ENCODE measurements around the gene PRKN.

PRKN gene

DNA sequence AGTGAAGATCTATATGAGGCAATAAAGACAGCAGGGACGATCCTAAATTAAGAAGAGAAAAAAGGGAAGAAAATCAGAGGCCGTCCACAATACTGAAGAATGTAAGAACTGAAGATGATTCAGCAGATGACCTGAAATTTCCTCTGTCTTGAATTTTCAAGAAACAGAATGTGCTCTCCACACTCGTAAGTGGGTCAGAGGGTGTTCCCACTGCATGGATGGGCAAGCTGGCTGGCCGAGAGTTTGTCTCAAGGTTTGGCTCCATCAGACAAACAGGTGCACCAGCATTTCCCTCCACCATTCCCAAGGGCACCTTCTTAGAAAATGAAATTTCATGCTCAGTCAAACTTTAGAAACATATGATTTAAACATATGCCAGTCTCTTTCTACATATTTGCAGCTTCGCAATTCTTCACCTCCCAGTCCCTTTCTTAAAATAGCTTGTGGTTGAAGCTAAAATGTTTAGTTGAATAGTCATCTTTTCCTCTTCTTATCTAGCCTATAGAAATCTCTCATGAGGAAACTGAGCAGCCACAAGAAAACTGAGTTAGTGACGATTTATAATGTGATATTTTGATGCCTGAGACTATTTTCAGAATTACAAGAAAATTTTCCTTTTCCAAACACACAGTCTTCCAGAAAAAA, 576.4 kb downstream of the PRKN start:
- H3K9me3 ChIP-seq (ENCODE audit: control insufficient read depth, insufficient read depth, low read depth, low read length), result no peaks in the 10 kb centered on the region
- TF ChIP-seq, protein P1, sequence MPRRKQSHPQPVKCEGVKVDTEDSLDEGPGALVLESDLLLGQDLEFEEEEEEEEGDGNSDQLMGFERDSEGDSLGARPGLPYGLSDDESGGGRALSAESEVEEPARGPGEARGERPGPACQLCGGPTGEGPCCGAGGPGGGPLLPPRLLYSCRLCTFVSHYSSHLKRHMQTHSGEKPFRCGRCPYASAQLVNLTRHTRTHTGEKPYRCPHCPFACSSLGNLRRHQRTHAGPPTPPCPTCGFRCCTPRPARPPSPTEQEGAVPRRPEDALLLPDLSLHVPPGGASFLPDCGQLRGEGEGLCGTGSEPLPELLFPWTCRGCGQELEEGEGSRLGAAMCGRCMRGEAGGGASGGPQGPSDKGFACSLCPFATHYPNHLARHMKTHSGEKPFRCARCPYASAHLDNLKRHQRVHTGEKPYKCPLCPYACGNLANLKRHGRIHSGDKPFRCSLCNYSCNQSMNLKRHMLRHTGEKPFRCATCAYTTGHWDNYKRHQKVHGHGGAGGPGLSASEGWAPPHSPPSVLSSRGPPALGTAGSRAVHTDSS (tag by site-specific recombination; IDR thresholded peaks at IDR 0.05), result no peak
- TF ChIP-seq ZNF624 (tag by site-specific recombination; IDR thresholded peaks at IDR 0.05) (no peak), ZNF514 (tag by site-specific recombination; IDR thresholded peaks at IDR 0.05) (no peak), ZNF211 (tag by site-specific recombination; IDR thresholded peaks at IDR 0.05; ENCODE audit: low read depth) (no peak), ZNF701 (tag by site-specific recombination; IDR thresholded peaks at IDR 0.05) (no peak), ZNF175 (tag by site-specific recombination; IDR thresholded peaks at IDR 0.05) (no peak), ZNF792 (tag by site-specific recombination; IDR thresholded peaks at IDR 0.05) (no peak), ZNF48 (tag by site-specific recombination; IDR thresholded peaks at IDR 0.05) (no peak), ZNF677 (tag by site-specific recombination; IDR thresholded peaks at IDR 0.05) (no peak), ZFHX2 (tag by site-specific recombination; conservative IDR thresholded peaks at IDR 0.05) (no peak), ZNF571 (tag by site-specific recombination; IDR thresholded peaks at IDR 0.05) (no peak), ZNF596 (tag by site-specific recombination; IDR thresholded peaks at IDR 0.05) (no peak)
- TF ChIP-seq, protein P2, sequence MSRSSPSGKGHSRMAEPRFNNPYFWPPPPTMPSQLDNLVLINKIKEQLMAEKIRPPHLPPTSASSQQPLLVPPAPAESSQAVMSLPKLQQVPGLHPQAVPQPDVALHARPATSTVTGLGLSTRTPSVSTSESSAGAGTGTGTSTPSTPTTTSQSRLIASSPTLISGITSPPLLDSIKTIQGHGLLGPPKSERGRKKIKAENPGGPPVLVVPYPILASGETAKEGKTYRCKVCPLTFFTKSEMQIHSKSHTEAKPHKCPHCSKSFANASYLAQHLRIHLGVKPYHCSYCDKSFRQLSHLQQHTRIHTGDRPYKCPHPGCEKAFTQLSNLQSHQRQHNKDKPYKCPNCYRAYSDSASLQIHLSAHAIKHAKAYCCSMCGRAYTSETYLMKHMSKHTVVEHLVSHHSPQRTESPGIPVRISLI (tag by site-specific recombination; IDR thresholded peaks at IDR 0.05), result no peak
- TF ChIP-seq, protein P3, sequence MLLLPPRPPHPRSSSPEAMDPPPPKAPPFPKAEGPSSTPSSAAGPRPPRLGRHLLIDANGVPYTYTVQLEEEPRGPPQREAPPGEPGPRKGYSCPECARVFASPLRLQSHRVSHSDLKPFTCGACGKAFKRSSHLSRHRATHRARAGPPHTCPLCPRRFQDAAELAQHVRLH (tag by site-specific recombination; IDR thresholded peaks at IDR 0.05), result no peak
- ChIA-PET CTCF (no interaction called here), POLR2A (no interaction called here)
- H3K4me3 ChIP-seq (ENCODE audit: low read depth, low read length), result no peak overlapping the region
- no peak overlapping the region for H3K27ac ChIP-seq (ENCODE audit: extremely low read depth, low read depth, low read length)
- H3K4me1 ChIP-seq (ENCODE audit: control insufficient read depth, insufficient read depth, low read length), result no peaks in the 10 kb centered on the region
- H3K36me3 ChIP-seq (ENCODE audit: control insufficient read depth in 2 of 2, insufficient read depth in 1 of 2, low read length in 2 of 2), result no peaks in the 10 kb centered on the region

DNA sequence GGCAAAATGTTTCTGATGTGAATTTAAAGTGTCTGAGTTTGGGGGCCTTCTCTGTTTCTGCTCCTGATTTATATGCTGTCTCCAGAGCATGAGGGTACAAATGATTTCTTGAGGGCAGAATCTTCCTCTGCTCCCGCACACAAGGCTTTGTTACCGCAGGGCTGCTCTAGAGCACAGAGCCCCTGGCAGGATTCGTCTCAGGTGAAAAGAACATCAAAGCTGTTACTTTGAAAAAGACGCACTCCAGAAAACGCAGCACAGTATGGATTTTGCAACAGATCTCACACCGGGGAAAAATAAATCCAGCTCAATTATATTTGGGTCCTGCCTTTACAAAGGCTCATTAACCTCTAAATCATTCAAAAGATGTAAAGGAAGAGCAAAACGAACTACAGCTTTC, 577.3 kb downstream of the PRKN start:
- H3K36me3 ChIP-seq (ENCODE audit: control insufficient read depth in 2 of 2, insufficient read depth in 1 of 2, low read length in 2 of 2), result no peaks in the 10 kb centered on the region
- no peak overlapping the region for H3K27ac ChIP-seq (ENCODE audit: extremely low read depth, low read depth, low read length)
- H3K9me3 ChIP-seq (ENCODE audit: control insufficient read depth, insufficient read depth, low read depth, low read length), result no peaks in the 10 kb centered on the region
- no peak for TF ChIP-seq ZNF2 (tag by site-specific recombination; IDR thresholded peaks at IDR 0.05)
- no peak for TF ChIP-seq ZNF48 (tag by site-specific recombination; IDR thresholded peaks at IDR 0.05)
- TF ChIP-seq ZNF514 (tag by site-specific recombination; IDR thresholded peaks at IDR 0.05), result no peak
- no peak for TF ChIP-seq ZNF660 (tag by site-specific recombination; IDR thresholded peaks at IDR 0.05)
- TF ChIP-seq ZEB2 (tag by site-specific recombination; IDR thresholded peaks at IDR 0.05), result no peak
- no peak for TF ChIP-seq ZBTB7A (tag by site-specific recombination; IDR thresholded peaks at IDR 0.05; ENCODE audit: low read depth)
- TF ChIP-seq PRDM1 (tag by site-specific recombination; IDR thresholded peaks at IDR 0.05), result no peak
- TF ChIP-seq ZSCAN23 (tag by site-specific recombination; IDR thresholded peaks at IDR 0.05), result no peak
- TF ChIP-seq, protein P4, sequence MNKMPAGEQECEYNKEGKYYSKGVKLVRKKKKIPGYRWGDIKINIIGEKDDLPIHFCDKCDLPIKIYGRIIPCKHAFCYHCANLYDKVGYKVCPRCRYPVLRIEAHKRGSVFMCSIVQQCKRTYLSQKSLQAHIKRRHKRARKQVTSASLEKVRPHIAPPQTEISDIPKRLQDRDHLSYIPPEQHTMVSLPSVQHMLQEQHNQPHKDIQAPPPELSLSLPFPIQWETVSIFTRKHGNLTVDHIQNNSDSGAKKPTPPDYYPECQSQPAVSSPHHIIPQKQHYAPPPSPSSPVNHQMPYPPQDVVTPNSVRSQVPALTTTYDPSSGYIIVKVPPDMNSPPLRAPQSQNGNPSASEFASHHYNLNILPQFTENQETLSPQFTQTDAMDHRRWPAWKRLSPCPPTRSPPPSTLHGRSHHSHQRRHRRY (tag by site-specific recombination; IDR thresholded peaks at IDR 0.05), result no peak
- no peak for TF ChIP-seq GLI4 (tag by site-specific recombination; IDR thresholded peaks at IDR 0.05)
- no peak for TF ChIP-seq ZNF792 (tag by site-specific recombination; IDR thresholded peaks at IDR 0.05)
- POLR2A ChIA-PET, result no interaction called here
- CTCF ChIA-PET, result interaction anchor here (0.6 to 0.7 kb wide), 2 partner anchors 582 to 1623 kb away, joined by 3 read pairs; no protein-coding TSS in a partner anchor
- no peaks in the 10 kb centered on the region for H3K4me1 ChIP-seq (ENCODE audit: control insufficient read depth, insufficient read depth, low read length)
- no peak overlapping the region for H3K4me3 ChIP-seq (ENCODE audit: low read depth, low read length)
